ENCODE results near the gene UBAP1. TPM values are rescaled to one million over a fixed set of nuclear protein-coding genes. Genes with fewer than 3 reads are reported as not detected.

The UBAP1 gene
- total RNA-seq, 1 experiment from 2014 or later: 30.8 TPM

DNA sequence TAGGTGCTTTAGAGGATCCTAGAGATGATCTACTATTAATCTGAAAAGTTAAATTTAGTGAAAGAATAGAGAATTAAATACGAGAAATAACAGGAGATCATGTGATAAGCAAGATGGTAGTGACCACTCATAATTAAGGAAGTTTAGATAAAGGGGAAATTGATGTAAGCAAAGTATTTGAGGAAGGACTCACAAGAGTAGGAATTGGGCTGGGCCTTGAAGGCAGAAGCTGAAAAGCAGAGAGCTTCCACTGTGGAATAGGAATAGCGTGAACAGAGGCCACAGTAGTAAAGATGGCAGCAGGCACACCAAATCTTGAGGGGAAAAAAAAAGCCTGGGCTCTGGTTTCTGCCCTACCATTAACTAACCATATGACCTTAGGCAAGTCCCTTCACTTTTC, 112.2 kb downstream of the UBAP1 start:
- Histone ChIP-seq H3K4me3 (replicated peaks in 1 of 2; ENCODE audit: low read depth in 1 of 2, low read length in 2 of 2) (no peak overlapping the region), H3K4me2 (ENCODE audit: low read length) (no peak overlapping the region), H2AFZ (ENCODE audit: low read depth, low read length, poor library complexity, severe bottlenecking) (no peak overlapping the region), H4K20me1 (ENCODE audit: insufficient read depth) (no peaks in the 10 kb centered on the region), H3K9me2 (ENCODE audit: insufficient read depth) (no peaks in the 10 kb centered on the region), H3K9ac (ENCODE audit: low read length) (no peak overlapping the region), H3K79me2 (ENCODE audit: insufficient read depth, low read length) (no peaks in the 10 kb centered on the region), H3K27me3 (ENCODE audit: insufficient read depth, low read length) (no peaks in the 10 kb centered on the region), H3K36me3 (ENCODE audit: control insufficient read depth in 1 of 2, insufficient read depth in 2 of 2, low read length in 2 of 2) (peaks cover 0 to 4% of the 10 kb centered on the region in 2 experiments; a peak in 1 of 4 replicates), H3K9me3 (ENCODE audit: control insufficient read depth in 1 of 2, insufficient read depth in 1 of 2, low read depth in 1 of 2, low read length in 2 of 2) (no peaks in the 10 kb centered on the region), H3K4me1 (ENCODE audit: control insufficient read depth in 1 of 2, insufficient read depth in 2 of 2, low read length in 2 of 2) (no peaks in the 10 kb centered on the region), H3K27ac (ENCODE audit: low read depth, low read length) (no peak overlapping the region)
- no peak for TF ChIP-seq YY1 (IDR thresholded peaks at IDR 0.05; ENCODE audit: extremely low read depth, insufficient replicate concordance, low read depth, low read length)
- no peak for TF ChIP-seq SP1 (IDR thresholded peaks at IDR 0.05; ENCODE audit: low read depth)
- no peak for TF ChIP-seq FOSL1 (IDR thresholded peaks at IDR 0.05; ENCODE audit: low read depth)
- TF ChIP-seq JUND (IDR thresholded peaks at IDR 0.05): no peak
- no peak for TF ChIP-seq EGR1 (IDR thresholded peaks at IDR 0.05; ENCODE audit: low read depth)
- TF ChIP-seq EZH2 (IDR thresholded peaks at IDR 0.05): no peak
- TF ChIP-seq, protein P1, sequence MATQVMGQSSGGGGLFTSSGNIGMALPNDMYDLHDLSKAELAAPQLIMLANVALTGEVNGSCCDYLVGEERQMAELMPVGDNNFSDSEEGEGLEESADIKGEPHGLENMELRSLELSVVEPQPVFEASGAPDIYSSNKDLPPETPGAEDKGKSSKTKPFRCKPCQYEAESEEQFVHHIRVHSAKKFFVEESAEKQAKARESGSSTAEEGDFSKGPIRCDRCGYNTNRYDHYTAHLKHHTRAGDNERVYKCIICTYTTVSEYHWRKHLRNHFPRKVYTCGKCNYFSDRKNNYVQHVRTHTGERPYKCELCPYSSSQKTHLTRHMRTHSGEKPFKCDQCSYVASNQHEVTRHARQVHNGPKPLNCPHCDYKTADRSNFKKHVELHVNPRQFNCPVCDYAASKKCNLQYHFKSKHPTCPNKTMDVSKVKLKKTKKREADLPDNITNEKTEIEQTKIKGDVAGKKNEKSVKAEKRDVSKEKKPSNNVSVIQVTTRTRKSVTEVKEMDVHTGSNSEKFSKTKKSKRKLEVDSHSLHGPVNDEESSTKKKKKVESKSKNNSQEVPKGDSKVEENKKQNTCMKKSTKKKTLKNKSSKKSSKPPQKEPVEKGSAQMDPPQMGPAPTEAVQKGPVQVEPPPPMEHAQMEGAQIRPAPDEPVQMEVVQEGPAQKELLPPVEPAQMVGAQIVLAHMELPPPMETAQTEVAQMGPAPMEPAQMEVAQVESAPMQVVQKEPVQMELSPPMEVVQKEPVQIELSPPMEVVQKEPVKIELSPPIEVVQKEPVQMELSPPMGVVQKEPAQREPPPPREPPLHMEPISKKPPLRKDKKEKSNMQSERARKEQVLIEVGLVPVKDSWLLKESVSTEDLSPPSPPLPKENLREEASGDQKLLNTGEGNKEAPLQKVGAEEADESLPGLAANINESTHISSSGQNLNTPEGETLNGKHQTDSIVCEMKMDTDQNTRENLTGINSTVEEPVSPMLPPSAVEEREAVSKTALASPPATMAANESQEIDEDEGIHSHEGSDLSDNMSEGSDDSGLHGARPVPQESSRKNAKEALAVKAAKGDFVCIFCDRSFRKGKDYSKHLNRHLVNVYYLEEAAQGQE (IDR thresholded peaks at IDR 0.05; ENCODE audit: low read depth): no peak
- no peak for TF ChIP-seq ZFX (IDR thresholded peaks at IDR 0.05)
- no peak for TF ChIP-seq SRF (IDR thresholded peaks at IDR 0.05; ENCODE audit: low read depth)
- TF ChIP-seq SIN3A (IDR thresholded peaks at IDR 0.05; ENCODE audit: low read depth): no peak
- ATAC-seq (no peak), DNase-seq (ENCODE audit: low read depth, low spot score) (no peak)
- no TSS peak for BruUV-seq (replicated peaks)
- CTCF ChIA-PET: no interaction called here
- POLR2A ChIA-PET: no interaction called here
- intact Hi-C loops (cut with micrococcal nuclease): no loop called here
- RAD21 ChIA-PET (ENCODE audit: low non-redundant PET in 1 of 2, low total read pairs in 2 of 2, uncharacterized antibody in 2 of 2, unreplicated experiment in 2 of 2): no interaction called here

Measured in HCT116 (cell line).